Measurements from ENCODE around the gene SNUPN. TPM values are rescaled to one million over a fixed set of nuclear protein-coding genes. Genes with fewer than 3 reads are reported as not detected.
"Not testable (repeated sequence)": the region's sequence is repeated elsewhere in the genome, so short reads cannot be mapped to it uniquely, and the experiment has no call there.

The SNUPN gene
- total RNA-seq, 2 experiments from 2014 or later, result 34.1 to 34.8 TPM

DNA sequence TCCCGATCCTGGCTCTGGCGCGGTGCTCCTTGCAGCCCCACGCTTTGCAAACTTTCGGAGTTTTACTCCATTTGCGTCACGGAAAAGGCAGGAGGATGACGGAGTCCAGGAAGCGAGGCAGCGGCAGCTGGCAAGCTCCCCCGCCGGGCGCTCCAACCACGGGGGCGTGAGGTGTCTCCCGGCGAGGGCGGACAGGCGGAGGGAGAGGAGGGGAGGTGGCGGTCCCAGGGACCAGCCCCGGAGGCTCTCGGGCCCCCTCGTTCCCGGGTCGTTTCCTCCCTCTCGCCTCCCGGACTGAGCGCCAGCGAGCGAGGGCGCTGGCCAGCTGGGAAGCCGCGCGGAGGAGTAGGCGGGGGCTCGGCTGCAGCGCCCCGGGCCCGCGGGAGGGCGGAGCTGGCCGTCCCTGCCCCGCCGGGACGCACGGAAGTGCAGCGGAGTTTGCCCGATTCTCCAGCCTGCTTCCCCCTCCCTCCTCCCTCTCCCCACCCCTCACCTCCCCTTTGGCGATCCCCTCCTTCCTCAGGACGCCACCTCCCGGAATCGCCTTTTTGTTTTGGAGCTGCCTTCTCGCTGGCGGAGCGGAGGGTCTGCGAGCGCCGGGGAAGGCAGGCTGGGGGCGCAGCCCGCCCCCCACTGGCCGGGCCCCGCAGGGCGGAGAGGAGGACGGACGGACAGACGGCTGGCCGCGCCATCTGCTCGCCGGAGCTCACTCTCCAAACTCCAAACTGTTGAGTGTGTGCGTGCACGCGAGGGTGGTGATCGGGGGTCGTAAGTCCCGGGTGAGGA, 22.0 kb upstream of the SNUPN start, which contains the start of gene SNX33:
TSS of gene SNX33 (plus strand) at position 543 of the 786 bp plus-strand sequence. CDS start 1,191 bp downstream, outside the sequence.
- peaks cover 30% of the 10 kb centered on the region for H3K4me1 Mint-ChIP-seq
- peak; percentile 73 for DNase-seq
- no peaks in the 10 kb centered on the region for H3K9me3 Mint-ChIP-seq
- H3K4me3 Mint-ChIP-seq, result peak within 1 kb of the TSS; percentile 87
- H3K27ac Mint-ChIP-seq, result peak within 1 kb of the TSS; percentile 73
- H3K27me3 Mint-ChIP-seq, result no peaks in the 10 kb centered on the region
- no peaks in the 10 kb centered on the region for H3K36me3 Mint-ChIP-seq

- Mint-ChIP-seq H3K4me3 (peak overlapping the region; percentile 87), H3K9me3 (no peaks in the 10 kb centered on the region), H3K27me3 (no peaks in the 10 kb centered on the region), H3K36me3 (no peaks in the 10 kb centered on the region), H3K27ac (peak overlapping the region; percentile 73), H3K4me1 (peaks cover 28% of the 10 kb centered on the region)
- DNase-seq, result no peak
These were observed 21.4 kb upstream of the SNUPN start for GRCh38 chr15:75646944-75647364.

- H3K27ac Mint-ChIP-seq, result peak overlapping the region; percentile 40
- no peaks in the 10 kb centered on the region for H3K27me3 Mint-ChIP-seq
- peaks cover 23% of the 10 kb centered on the region for H3K4me1 Mint-ChIP-seq
- DNase-seq, result no peak
- no peaks in the 10 kb centered on the region for H3K36me3 Mint-ChIP-seq
- H3K9me3 Mint-ChIP-seq, result no peaks in the 10 kb centered on the region
- peak overlapping the region; percentile 87 for H3K4me3 Mint-ChIP-seq
These were observed 20.8 kb upstream of the SNUPN start for GRCh38 chr15:75646112-75646943.

GRCh38 chr15:75644376-75644775, 18.9 kb upstream of the SNUPN start:
- DNase-seq, result no peak
- peaks cover 17% of the 10 kb centered on the region for H3K4me1 Mint-ChIP-seq
- no peaks in the 10 kb centered on the region for H3K9me3 Mint-ChIP-seq
- H3K4me3 Mint-ChIP-seq, result no peak overlapping the region
- H3K27me3 Mint-ChIP-seq, result no peaks in the 10 kb centered on the region
- no peak overlapping the region for H3K27ac Mint-ChIP-seq
- H3K36me3 Mint-ChIP-seq, result peaks cover 1% of the 10 kb centered on the region

DNA sequence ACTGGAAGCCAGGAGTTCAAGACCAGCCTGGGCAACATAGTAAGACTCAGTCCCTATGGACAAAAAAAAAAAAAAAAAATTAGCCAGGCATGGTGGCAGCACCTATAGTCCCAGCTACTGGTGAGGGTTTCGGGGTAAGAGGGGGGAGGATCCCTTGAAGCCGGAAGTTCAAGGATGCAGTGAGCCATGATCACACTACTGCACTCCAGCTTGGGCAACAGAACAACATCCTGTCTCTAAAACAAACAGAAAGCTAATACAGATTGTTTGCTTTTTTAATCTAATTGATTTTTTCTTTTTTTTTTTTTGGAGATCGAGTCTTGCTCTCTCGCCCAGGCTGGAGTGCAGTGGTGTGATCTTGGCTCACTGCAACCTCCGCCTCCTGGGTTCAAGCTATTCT, 16.1 kb upstream of the SNUPN start:
- no peak for DNase-seq
- no peak overlapping the region for H3K27ac Mint-ChIP-seq
- peaks cover 25% of the 10 kb centered on the region for H3K4me1 Mint-ChIP-seq
- H3K4me3 Mint-ChIP-seq, result no peak overlapping the region
- no peaks in the 10 kb centered on the region for H3K27me3 Mint-ChIP-seq
- H3K9me3 Mint-ChIP-seq, result no peaks in the 10 kb centered on the region
- peaks cover 22% of the 10 kb centered on the region for H3K36me3 Mint-ChIP-seq

DNA sequence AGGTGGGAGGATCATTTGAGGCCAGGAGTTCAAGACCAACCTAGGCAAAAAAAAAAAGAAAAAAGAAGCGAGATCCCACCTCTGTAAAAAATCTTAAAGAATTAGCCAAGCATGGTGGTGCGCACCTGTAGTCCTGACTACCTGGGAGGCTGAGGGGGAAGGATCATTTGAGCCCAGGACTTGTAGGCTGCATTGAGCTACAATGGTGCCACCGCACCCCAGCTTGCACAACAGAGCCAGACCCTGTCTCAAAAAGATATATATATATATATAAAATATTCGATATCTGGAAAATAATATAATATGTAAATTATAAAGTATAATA, 15.6 kb upstream of the SNUPN start:
- DNase-seq, result no peak
- Mint-ChIP-seq H3K36me3 (peaks cover 22% of the 10 kb centered on the region), H3K27ac (peak overlapping the region; percentile 96), H3K4me3 (peak overlapping the region; percentile 87), H3K4me1 (peaks cover 22% of the 10 kb centered on the region), H3K27me3 (no peaks in the 10 kb centered on the region), H3K9me3 (no peaks in the 10 kb centered on the region)

GRCh38 chr15:75640483-75641178, 15.1 kb upstream of the SNUPN start:
- peak overlapping the region; percentile 87 for H3K4me3 Mint-ChIP-seq
- peaks cover 23% of the 10 kb centered on the region for H3K4me1 Mint-ChIP-seq
- peak overlapping the region; percentile 96 for H3K27ac Mint-ChIP-seq
- H3K9me3 Mint-ChIP-seq, result no peaks in the 10 kb centered on the region
- peak; percentile 42 for DNase-seq
- no peaks in the 10 kb centered on the region for H3K27me3 Mint-ChIP-seq
- peaks cover 25% of the 10 kb centered on the region for H3K36me3 Mint-ChIP-seq

- Mint-ChIP-seq H3K36me3 (peaks cover 25% of the 10 kb centered on the region), H3K27me3 (no peaks in the 10 kb centered on the region), H3K4me1 (peaks cover 23% of the 10 kb centered on the region), H3K4me3 (peak within 1 kb of the TSS; percentile 87), H3K27ac (peak within 1 kb of the TSS; percentile 96), H3K9me3 (no peaks in the 10 kb centered on the region)
- DNase-seq, result peak; percentile 94
These were observed 14.4 kb upstream of the SNUPN start, which contains the start of gene IMP3 for GRCh38 chr15:75639709-75640482. IMP3 (minus strand) TSS chr15:75640224; CDS start chr15:75640168, 56 bp downstream.

DNA sequence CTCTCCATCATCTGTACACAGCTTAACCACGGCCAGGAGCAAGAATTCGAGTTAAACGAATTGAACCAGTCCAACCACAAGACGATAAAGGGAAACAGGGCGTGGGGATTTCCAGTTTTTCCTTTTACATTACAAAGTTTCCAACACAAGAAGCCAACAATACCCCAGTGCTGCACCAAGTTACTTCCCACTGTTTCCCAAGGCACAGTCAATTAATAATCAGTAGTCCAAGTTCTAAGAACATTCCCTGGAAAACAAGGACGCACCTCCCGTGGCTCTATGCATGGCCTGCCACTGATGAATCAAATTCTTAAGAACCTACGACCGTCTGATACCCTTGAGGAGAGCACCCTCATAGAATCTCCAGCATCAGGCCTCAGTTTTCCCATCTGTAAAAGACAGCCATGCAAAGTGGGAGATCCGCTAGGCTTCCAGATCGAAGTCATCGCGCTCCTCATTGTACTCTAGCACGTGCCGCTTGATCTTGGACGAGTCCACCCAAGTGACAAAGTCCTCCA, 13.7 kb upstream of the SNUPN start:
- Mint-ChIP-seq H3K4me1 (peaks cover 23% of the 10 kb centered on the region), H3K27ac (peak overlapping the region; percentile 96), H3K36me3 (peaks cover 25% of the 10 kb centered on the region), H3K9me3 (no peaks in the 10 kb centered on the region), H3K4me3 (peak overlapping the region; percentile 87), H3K27me3 (no peaks in the 10 kb centered on the region)
- DNase-seq, result no peak

DNA sequence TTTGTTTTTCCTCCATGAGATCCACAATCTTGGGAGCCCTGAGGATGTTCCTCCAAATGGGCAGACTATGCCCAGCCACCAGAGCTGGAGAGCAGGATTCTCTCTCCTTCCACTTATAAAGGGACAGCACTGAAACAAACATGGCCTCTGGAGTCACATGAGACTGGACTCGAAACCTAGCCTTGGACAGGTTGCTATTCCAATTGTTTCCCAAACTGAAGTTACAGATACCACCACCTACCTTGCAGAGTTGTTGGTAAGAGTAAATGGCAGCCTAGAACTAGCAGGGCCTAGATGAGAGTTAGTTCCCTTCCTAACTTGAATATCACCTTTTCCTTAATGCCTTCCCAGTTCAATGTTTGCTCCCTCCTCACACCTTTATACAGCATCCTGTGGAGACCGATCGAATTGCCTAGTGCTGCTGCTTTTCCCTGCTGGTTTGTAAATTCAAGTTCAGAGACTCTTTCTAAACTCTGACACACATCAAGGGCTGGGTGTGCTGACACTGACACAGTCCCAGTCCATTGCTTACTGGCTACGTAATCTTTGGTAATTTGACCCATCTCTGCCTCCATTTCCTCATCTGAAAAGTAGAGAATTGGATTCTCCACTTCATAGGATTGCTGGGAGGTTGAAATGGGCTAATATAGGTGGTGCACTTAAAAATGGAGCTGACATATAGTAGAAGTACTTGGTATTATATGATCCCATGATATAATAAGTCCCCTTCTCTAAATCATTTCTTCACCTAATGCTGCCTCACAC, 11.9 kb upstream of the SNUPN start:
- no peak overlapping the region for H3K27ac Mint-ChIP-seq
- no peaks in the 10 kb centered on the region for H3K27me3 Mint-ChIP-seq
- H3K4me1 Mint-ChIP-seq, result peaks cover 23% of the 10 kb centered on the region
- peak overlapping the region; percentile 87 for H3K4me3 Mint-ChIP-seq
- peaks cover 25% of the 10 kb centered on the region for H3K36me3 Mint-ChIP-seq
- no peaks in the 10 kb centered on the region for H3K9me3 Mint-ChIP-seq
- DNase-seq, result no peak

- Mint-ChIP-seq H3K27ac (peak overlapping the region; percentile 25), H3K36me3 (peaks cover 25% of the 10 kb centered on the region), H3K27me3 (no peaks in the 10 kb centered on the region), H3K4me1 (peaks cover 21% of the 10 kb centered on the region), H3K9me3 (no peaks in the 10 kb centered on the region), H3K4me3 (no peak overlapping the region)
- no peak for DNase-seq
These were observed 10.5 kb upstream of the SNUPN start for GRCh38 chr15:75636026-75636425.

- H3K9me3 Mint-ChIP-seq, H3K27ac Mint-ChIP-seq, H3K4me3 Mint-ChIP-seq, H3K27me3 Mint-ChIP-seq, DNase-seq: not testable (repeated sequence)
- Mint-ChIP-seq H3K4me1 (peaks cover 20% of the 10 kb centered on the region), H3K36me3 (peaks cover 19% of the 10 kb centered on the region)
These were observed 8.4 kb upstream of the SNUPN start for GRCh38 chr15:75633922-75634321.

DNA sequence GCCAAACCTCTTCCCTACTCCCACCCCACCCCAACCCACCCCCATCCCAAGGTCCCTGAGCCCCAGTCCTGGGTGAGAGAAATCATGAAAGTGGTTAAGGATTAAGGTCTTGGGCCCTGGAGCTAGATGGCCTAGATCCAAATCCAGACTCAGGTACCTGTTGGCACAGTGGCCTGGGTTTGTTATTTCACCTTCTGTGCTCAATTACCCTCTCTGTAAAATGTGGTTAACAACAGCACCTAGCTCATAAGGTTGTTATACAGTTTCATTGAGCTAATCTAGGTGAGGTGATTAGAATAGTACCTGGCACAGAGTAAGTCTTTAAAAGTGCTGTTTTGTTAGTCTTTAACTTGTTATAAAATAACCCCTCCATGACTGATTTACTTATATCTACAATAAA, 6.4 kb upstream of the SNUPN start:
- Mint-ChIP-seq H3K27me3 (no peaks in the 10 kb centered on the region), H3K4me3 (no peak overlapping the region), H3K36me3 (peaks cover 5% of the 10 kb centered on the region), H3K4me1 (peaks cover 11% of the 10 kb centered on the region), H3K9me3 (no peaks in the 10 kb centered on the region), H3K27ac (no peak overlapping the region)
- no peak for DNase-seq

All from activated naive CD8-positive, alpha-beta T cell treated with anti-CD3 and anti-CD28 coated beads for 36 hours (primary cell).